Measurements from ENCODE around the gene FFAR1.

FFAR1 gene

GRCh38 chr19:35310811-35311465, 36.8 kb upstream of the FFAR1 start:
- no peak overlapping the region for H2BK12ac ChIP-seq (ENCODE audit: low read length in 2 of 2)
- no peak overlapping the region for H4K91ac ChIP-seq (ENCODE audit: low read length)
- no peak overlapping the region for H2BK15ac ChIP-seq (ENCODE audit: low read depth, poor library complexity, severe bottlenecking)
- H3K9ac ChIP-seq (ENCODE audit: low read length): no peak overlapping the region
- H2BK5ac ChIP-seq (ENCODE audit: low read depth, low read length, poor library complexity, severe bottlenecking): no peak overlapping the region
- H3K18ac ChIP-seq (ENCODE audit: low read depth in 1 of 2, low read length in 2 of 2): no peak overlapping the region
- H2AK5ac ChIP-seq (ENCODE audit: low read length, severe bottlenecking): no peak overlapping the region
- no peak overlapping the region for H3K14ac ChIP-seq (ENCODE audit: low read length in 2 of 2)
- H3K4me1 ChIP-seq (ENCODE audit: control insufficient read depth, insufficient read depth, low read depth, low read length): peaks cover 3% of the 10 kb centered on the region
- no peak overlapping the region for H3K23ac ChIP-seq (ENCODE audit: low read length in 2 of 2)
- DNase-seq: no peak
- H2AFZ ChIP-seq (ENCODE audit: low read depth, low read length): no peak overlapping the region
- no peak overlapping the region for H4K8ac ChIP-seq (ENCODE audit: low read length)
- WGBS: 94% methylated on average over 10 of the region's 10 CpGs
- no peak overlapping the region for H3K4ac ChIP-seq (ENCODE audit: low read depth in 1 of 2, low read length in 2 of 2)
- peaks cover 3 to 16% of the 10 kb centered on the region in 2 experiments for H3K27me3 ChIP-seq (ENCODE audit: control insufficient read depth in 1 of 2, insufficient read depth in 1 of 2, low read length in 2 of 2)
- no peaks in the 10 kb centered on the region for H3K9me3 ChIP-seq (ENCODE audit: control insufficient read depth, low read length)
- no peak overlapping the region for H3K4me3 ChIP-seq (ENCODE audit: insufficient read depth in 1 of 2, low read depth in 1 of 2, low read length in 2 of 2)
- H3K27ac ChIP-seq (ENCODE audit: low read length, poor library complexity, severe bottlenecking): no peak overlapping the region
- no peak overlapping the region for H2BK120ac ChIP-seq (ENCODE audit: low read depth, low read length)
- H3K79me1 ChIP-seq (replicated peaks; ENCODE audit: low read length, poor library complexity, severe bottlenecking): no peaks in the 10 kb centered on the region
- no peaks in the 10 kb centered on the region for H3K36me3 ChIP-seq (ENCODE audit: control insufficient read depth in 1 of 2, insufficient read depth in 2 of 2, low read depth in 1 of 2, low read length in 2 of 2)
- H3K4me2 ChIP-seq (ENCODE audit: low read length, poor library complexity, severe bottlenecking): no peak overlapping the region

- Histone ChIP-seq H2BK120ac (ENCODE audit: low read depth, low read length) (no peak overlapping the region), H3K27ac (ENCODE audit: low read length, poor library complexity, severe bottlenecking) (no peak overlapping the region), H3K9me3 (ENCODE audit: control insufficient read depth, low read length) (no peaks in the 10 kb centered on the region), H3K4me3 (ENCODE audit: insufficient read depth in 1 of 2, low read depth in 1 of 2, low read length in 2 of 2) (no peak overlapping the region), H2AK5ac (ENCODE audit: low read length, severe bottlenecking) (no peak overlapping the region), H3K23ac (ENCODE audit: low read length in 2 of 2) (no peak overlapping the region), H3K4me1 (ENCODE audit: control insufficient read depth, insufficient read depth, low read depth, low read length) (peaks cover 3% of the 10 kb centered on the region), H2BK15ac (ENCODE audit: low read depth, poor library complexity, severe bottlenecking) (no peak overlapping the region), H3K14ac (ENCODE audit: low read length in 2 of 2) (no peak overlapping the region), H3K36me3 (ENCODE audit: control insufficient read depth in 1 of 2, insufficient read depth in 2 of 2, low read depth in 1 of 2, low read length in 2 of 2) (no peaks in the 10 kb centered on the region), H3K27me3 (ENCODE audit: control insufficient read depth in 1 of 2, insufficient read depth in 1 of 2, low read length in 2 of 2) (peaks cover 2 to 16% of the 10 kb centered on the region in 2 experiments), H3K4me2 (ENCODE audit: low read length, poor library complexity, severe bottlenecking) (no peak overlapping the region), H2BK12ac (ENCODE audit: low read length in 2 of 2) (no peak overlapping the region), H3K9ac (ENCODE audit: low read length) (no peak overlapping the region), H2AFZ (ENCODE audit: low read depth, low read length) (no peak overlapping the region), H3K4ac (ENCODE audit: low read depth in 1 of 2, low read length in 2 of 2) (no peak overlapping the region), H3K79me1 (replicated peaks; ENCODE audit: low read length, poor library complexity, severe bottlenecking) (no peaks in the 10 kb centered on the region), H3K18ac (ENCODE audit: low read depth in 1 of 2, low read length in 2 of 2) (no peak overlapping the region), H2BK5ac (ENCODE audit: low read depth, low read length, poor library complexity, severe bottlenecking) (no peak overlapping the region), H4K91ac (ENCODE audit: low read length) (no peak overlapping the region), H4K8ac (ENCODE audit: low read length) (peak overlapping the region; percentile 42)
- 75% methylated on average over 18 of the region's 21 CpGs for WGBS
- no peak for DNase-seq
Measured at GRCh38 chr19:35311901-35312665, 35.6 kb upstream of the FFAR1 start.

- no peak overlapping the region for H3K9ac ChIP-seq (ENCODE audit: low read length)
Measured at GRCh38 chr19:35313587-35313986, 34.1 kb upstream of the FFAR1 start.

GRCh38 chr19:35314031-35314430, 33.7 kb upstream of the FFAR1 start:
- no peak overlapping the region for H2BK15ac ChIP-seq (ENCODE audit: low read depth, poor library complexity, severe bottlenecking)
- no peak overlapping the region for H2BK120ac ChIP-seq (ENCODE audit: low read depth, low read length)
- H3K27me3 ChIP-seq (ENCODE audit: control insufficient read depth in 1 of 2, insufficient read depth in 1 of 2, low read length in 2 of 2): peaks cover 0 to 13% of the 10 kb centered on the region in 2 experiments
- H3K23ac ChIP-seq (ENCODE audit: low read length in 2 of 2): no peak overlapping the region
- H3K4ac ChIP-seq (ENCODE audit: low read depth in 1 of 2, low read length in 2 of 2): no peak overlapping the region
- no peak overlapping the region for H3K27ac ChIP-seq (ENCODE audit: low read length, poor library complexity, severe bottlenecking)
- no peaks in the 10 kb centered on the region for H3K79me1 ChIP-seq (replicated peaks; ENCODE audit: low read length, poor library complexity, severe bottlenecking)
- no peak for DNase-seq
- H2AFZ ChIP-seq (ENCODE audit: low read depth, low read length): no peak overlapping the region
- no peak overlapping the region for H2BK12ac ChIP-seq (ENCODE audit: low read length in 2 of 2)
- no peak overlapping the region for H2AK5ac ChIP-seq (ENCODE audit: low read length, severe bottlenecking)
- no peak overlapping the region for H3K18ac ChIP-seq (ENCODE audit: low read depth in 1 of 2, low read length in 2 of 2)
- H3K36me3 ChIP-seq (ENCODE audit: control insufficient read depth in 1 of 2, insufficient read depth in 2 of 2, low read depth in 1 of 2, low read length in 2 of 2): no peaks in the 10 kb centered on the region
- H4K91ac ChIP-seq (ENCODE audit: low read length): no peak overlapping the region
- 84% methylated on average over 8 of the region's 8 CpGs for WGBS
- no peak overlapping the region for H3K9ac ChIP-seq (ENCODE audit: low read length)
- H3K14ac ChIP-seq (ENCODE audit: low read length in 2 of 2): no peak overlapping the region
- no peak overlapping the region for H3K4me3 ChIP-seq (ENCODE audit: insufficient read depth in 1 of 2, low read depth in 1 of 2, low read length in 2 of 2)
- H3K9me3 ChIP-seq (ENCODE audit: control insufficient read depth, low read length): no peaks in the 10 kb centered on the region
- H3K4me2 ChIP-seq (ENCODE audit: low read length, poor library complexity, severe bottlenecking): no peak overlapping the region
- no peak overlapping the region for H4K8ac ChIP-seq (ENCODE audit: low read length)
- H3K4me1 ChIP-seq (ENCODE audit: control insufficient read depth, insufficient read depth, low read depth, low read length): peaks cover 5% of the 10 kb centered on the region
- H2BK5ac ChIP-seq (ENCODE audit: low read depth, low read length, poor library complexity, severe bottlenecking): no peak overlapping the region

More at GRCh38 chr19:35313587-35313986, 34.1 kb upstream of the FFAR1 start:
- Histone ChIP-seq H3K27ac (ENCODE audit: low read length, poor library complexity, severe bottlenecking) (no peak overlapping the region), H3K4me3 (ENCODE audit: insufficient read depth in 1 of 2, low read depth in 1 of 2, low read length in 2 of 2) (no peak overlapping the region), H3K79me1 (replicated peaks; ENCODE audit: low read length, poor library complexity, severe bottlenecking) (no peaks in the 10 kb centered on the region), H3K14ac (ENCODE audit: low read length in 2 of 2) (no peak overlapping the region), H3K23ac (ENCODE audit: low read length in 2 of 2) (no peak overlapping the region), H3K36me3 (ENCODE audit: control insufficient read depth in 1 of 2, insufficient read depth in 2 of 2, low read depth in 1 of 2, low read length in 2 of 2) (no peaks in the 10 kb centered on the region), H2BK5ac (ENCODE audit: low read depth, low read length, poor library complexity, severe bottlenecking) (no peak overlapping the region), H3K4me2 (ENCODE audit: low read length, poor library complexity, severe bottlenecking) (no peak overlapping the region), H4K8ac (ENCODE audit: low read length) (no peak overlapping the region), H2BK15ac (ENCODE audit: low read depth, poor library complexity, severe bottlenecking) (no peak overlapping the region), H2BK120ac (ENCODE audit: low read depth, low read length) (no peak overlapping the region), H3K9me3 (ENCODE audit: control insufficient read depth, low read length) (no peaks in the 10 kb centered on the region), H4K91ac (ENCODE audit: low read length) (no peak overlapping the region), H3K4ac (ENCODE audit: low read depth in 1 of 2, low read length in 2 of 2) (no peak overlapping the region), H2AK5ac (ENCODE audit: low read length, severe bottlenecking) (no peak overlapping the region), H2BK12ac (ENCODE audit: low read length in 2 of 2) (no peak overlapping the region), H3K18ac (ENCODE audit: low read depth in 1 of 2, low read length in 2 of 2) (no peak overlapping the region), H3K27me3 (ENCODE audit: control insufficient read depth in 1 of 2, insufficient read depth in 1 of 2, low read length in 2 of 2) (peaks cover 0 to 13% of the 10 kb centered on the region in 2 experiments), H3K4me1 (ENCODE audit: control insufficient read depth, insufficient read depth, low read depth, low read length) (peaks cover 3% of the 10 kb centered on the region), H2AFZ (ENCODE audit: low read depth, low read length) (no peak overlapping the region)
- WGBS: 70% methylated on average over 7 of the region's 7 CpGs
- no peak for DNase-seq

Measured in mesenchymal stem cell (in vitro differentiated cells and primary cell).